ENCODE measurements around the gene AMPD3. TPM values are rescaled to one million over a fixed set of nuclear protein-coding genes. Genes with fewer than 3 reads are reported as not detected.
A peak's percentile ranks its signal among the peaks of the same experiment; 100 is the strongest.

AMPD3 gene
- total RNA-seq, 4 donors from 2014 or later: 8.7 to 15.2 (median 9.8) TPM

GRCh38 chr11:10459029-10459970 lies 4.2 kb downstream of the AMPD3 start:
- WGBS, 2 donors: 72 to 82% methylated on average over 7 of the region's 7 CpGs
- intact Hi-C loops (cut with DNase I): no loop called here
- no peak overlapping the region for H3K4me3 ChIP-seq
- H3K4me1 ChIP-seq: peaks cover 12 to 41% (median 24%) of the 10 kb centered on the region in 3 donors
- TF ChIP-seq POLR2A (IDR thresholded peaks at IDR 0.05) (no peak), CTCF (IDR thresholded peaks at IDR 0.05) (no peak)
- peaks cover 0 to 32% (median 7%) of the 10 kb centered on the region in 3 donors for H3K36me3 ChIP-seq
- peaks cover 0 to 6% (median 0%) of the 10 kb centered on the region in 4 donors for H3K27me3 ChIP-seq
- no peak for DNase-seq
- no peaks in the 10 kb centered on the region for H3K9me3 ChIP-seq
- H3K27ac ChIP-seq: peak overlapping the region in 3 of 4 donors; percentile 1 to 39 (median 6)

GRCh38 chr11:10460611-10461275 lies 5.7 kb downstream of the AMPD3 start:
- Histone ChIP-seq H3K4me1 (peaks cover 6 to 26% (median 10%) of the 10 kb centered on the region in 3 donors), H3K4me3 (no peak overlapping the region), H3K9me3 (no peaks in the 10 kb centered on the region), H3K27ac (no peak overlapping the region), H3K27me3 (peaks cover 0 to 6% (median 0%) of the 10 kb centered on the region in 4 donors), H3K36me3 (peaks cover 0 to 46% (median 7%) of the 10 kb centered on the region in 3 donors)
- intact Hi-C loops (cut with DNase I): no loop called here
- TF ChIP-seq POLR2A (IDR thresholded peaks at IDR 0.05): no peak
- TF ChIP-seq CTCF (IDR thresholded peaks at IDR 0.05): no peak
- 81 to 89% methylated on average over 4 to 5 of the region's 5 CpGs for WGBS, 2 donors
- DNase-seq: no peak

DNA sequence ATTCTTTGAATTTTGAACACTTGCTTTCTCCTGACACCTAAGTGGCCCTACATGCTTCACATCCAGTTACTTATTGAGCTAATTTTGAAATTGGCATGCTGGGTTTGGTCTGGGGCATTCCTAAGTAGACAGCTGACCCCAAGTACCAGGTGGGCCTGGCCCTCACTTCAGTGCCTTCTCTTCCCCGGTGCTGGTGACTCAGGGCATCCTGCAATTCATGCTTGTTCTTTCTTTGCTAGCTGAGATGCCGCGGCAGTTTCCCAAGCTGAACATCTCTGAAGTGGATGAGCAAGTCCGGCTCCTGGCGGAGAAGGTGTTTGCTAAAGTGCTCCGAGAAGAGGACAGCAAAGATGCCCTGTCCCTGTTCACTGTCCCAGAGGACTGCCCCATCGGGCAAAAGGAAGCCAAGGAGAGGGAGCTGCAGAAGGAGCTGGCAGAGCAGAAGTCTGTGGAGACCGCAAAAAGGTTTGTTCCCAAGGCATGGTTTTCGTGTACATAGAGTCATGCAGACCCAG lies 6.3 kb downstream of the AMPD3 start:
- TF ChIP-seq CTCF (IDR thresholded peaks at IDR 0.05) (no peak), POLR2A (IDR thresholded peaks at IDR 0.05) (no peak)
- no peak for DNase-seq
- intact Hi-C loops (cut with DNase I): no loop called here

DNA sequence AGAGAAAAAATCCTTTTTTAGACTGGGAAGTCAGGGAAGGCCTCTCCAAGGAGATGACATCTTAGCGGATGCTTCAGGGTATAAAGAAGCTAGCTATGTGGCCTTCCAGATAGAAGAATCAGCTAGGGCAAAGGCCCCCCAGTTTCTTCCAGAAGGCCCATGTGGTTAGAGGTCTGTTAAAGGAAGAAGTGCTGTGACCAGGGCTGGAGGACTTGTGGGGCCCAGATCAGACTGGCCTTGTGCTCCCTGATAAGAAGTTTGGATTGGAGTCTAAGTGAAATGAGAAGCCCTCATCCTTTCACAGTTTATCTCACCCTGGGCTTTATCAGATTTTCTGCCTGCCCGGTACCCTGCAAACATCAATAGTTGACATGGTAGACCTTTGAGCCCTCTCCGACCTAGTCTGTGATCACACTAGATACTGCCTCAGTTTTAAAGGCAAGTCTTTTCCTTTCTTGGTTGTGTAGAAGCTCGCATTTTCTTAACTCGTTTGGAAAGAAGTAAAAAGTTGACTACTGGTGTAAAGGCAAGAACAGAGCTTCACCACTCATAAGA lies 7.8 kb downstream of the AMPD3 start:
- intact Hi-C loops (cut with DNase I): no loop called here
- no peak for TF ChIP-seq CTCF (IDR thresholded peaks at IDR 0.05)
- no peak for TF ChIP-seq POLR2A (IDR thresholded peaks at IDR 0.05)
- no peak overlapping the region for H3K4me3 ChIP-seq
- no peak overlapping the region for H3K27ac ChIP-seq
- DNase-seq: no peak
- peaks cover 0 to 53% (median 7%) of the 10 kb centered on the region in 3 donors for H3K36me3 ChIP-seq
- WGBS, 2 donors: 92 to 100% methylated on average over 3 to 5 of the region's 5 CpGs
- peaks cover 0 to 6% (median 0%) of the 10 kb centered on the region in 4 donors for H3K27me3 ChIP-seq
- H3K9me3 ChIP-seq: no peaks in the 10 kb centered on the region
- H3K4me1 ChIP-seq: peaks cover 0 to 11% (median 4%) of the 10 kb centered on the region in 3 donors

More for the DNA sequence above, 6.3 kb downstream of the AMPD3 start:
- Histone ChIP-seq H3K36me3 (peaks cover 0 to 46% (median 7%) of the 10 kb centered on the region in 3 donors), H3K4me1 (peaks cover 4 to 20% (median 4%) of the 10 kb centered on the region in 3 donors), H3K27ac (no peak overlapping the region), H3K9me3 (no peaks in the 10 kb centered on the region), H3K27me3 (peaks cover 0 to 6% (median 0%) of the 10 kb centered on the region in 4 donors), H3K4me3 (no peak overlapping the region)
- WGBS, 2 donors: 88 to 93% methylated on average over 3 to 5 of the region's 9 CpGs
